Measurements from ENCODE around the gene EXPH5.
"Not testable (repeated sequence)": the region's sequence is repeated elsewhere in the genome, so short reads cannot be mapped to it uniquely, and the experiment has no call there.

Gene EXPH5, protein sequence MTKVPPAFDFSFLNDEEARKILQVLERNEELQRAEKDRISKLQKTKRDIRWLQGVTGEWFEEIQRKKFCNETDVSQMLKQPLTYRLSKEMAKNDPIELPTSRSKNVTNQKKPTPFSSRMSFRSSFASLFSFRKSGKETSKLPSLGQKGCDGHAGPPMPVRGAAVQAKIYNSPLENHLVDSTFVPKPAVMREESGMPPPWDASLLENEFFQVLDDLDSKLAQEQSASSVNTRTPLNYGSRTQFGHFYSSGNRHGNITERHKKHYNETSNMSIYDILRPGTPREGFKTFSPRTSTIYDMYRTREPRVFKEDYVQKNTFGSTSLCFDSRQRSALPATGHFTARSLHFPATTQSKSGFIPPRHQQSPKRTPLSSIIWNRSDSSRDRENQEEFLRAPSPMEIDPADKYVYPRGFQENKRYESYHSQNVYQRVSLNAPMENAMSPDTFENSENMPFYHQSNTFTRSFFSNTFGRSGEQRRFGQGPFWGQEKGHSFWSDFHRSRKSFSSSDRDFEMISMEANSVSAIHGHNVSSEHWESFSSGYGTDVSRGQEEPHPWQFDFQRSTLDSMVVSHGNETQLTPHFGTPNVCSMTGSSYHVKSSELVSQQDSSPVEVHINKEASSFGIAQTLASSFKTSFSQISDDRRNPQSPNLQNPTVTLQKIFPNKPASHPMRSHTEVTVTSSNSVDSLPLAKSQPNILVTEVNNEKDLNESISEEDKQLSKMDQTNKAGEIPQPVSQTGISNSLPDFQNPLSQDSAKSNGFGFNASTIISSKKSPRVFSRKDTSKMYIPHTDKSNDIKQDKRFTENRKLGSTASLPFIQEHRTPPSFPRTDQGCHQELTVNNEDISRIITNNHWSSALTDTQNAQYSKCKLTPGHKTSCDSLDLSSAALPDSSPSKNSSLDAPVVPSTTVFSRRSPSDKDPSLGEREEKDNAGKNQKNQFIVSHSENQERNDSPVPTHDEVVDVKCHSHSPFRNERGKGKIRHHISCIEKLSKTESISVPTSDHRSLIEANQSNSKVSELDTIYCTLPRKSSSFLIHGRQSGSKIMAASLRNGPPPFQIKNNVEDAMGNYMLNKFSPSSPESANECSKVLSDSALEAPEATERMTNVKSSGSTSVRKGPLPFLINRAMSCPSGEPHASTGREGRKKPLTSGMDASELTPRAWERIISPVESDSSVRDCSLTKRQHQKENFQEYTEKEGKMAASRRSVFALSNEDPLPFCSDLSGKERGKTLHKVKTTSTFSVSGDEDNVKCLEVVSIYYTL (N-terminal part only)

GRCh38 chr11:108593214-108593922, at the start of gene EXPH5:
TSS of gene EXPH5 (minus strand) at chr11:108593768. CDS start at chr11:108593536, 232 bp downstream.
- peak; percentile 82 to 85 for DNase-seq (ENCODE audit: low read depth in 2 of 2)

DNA sequence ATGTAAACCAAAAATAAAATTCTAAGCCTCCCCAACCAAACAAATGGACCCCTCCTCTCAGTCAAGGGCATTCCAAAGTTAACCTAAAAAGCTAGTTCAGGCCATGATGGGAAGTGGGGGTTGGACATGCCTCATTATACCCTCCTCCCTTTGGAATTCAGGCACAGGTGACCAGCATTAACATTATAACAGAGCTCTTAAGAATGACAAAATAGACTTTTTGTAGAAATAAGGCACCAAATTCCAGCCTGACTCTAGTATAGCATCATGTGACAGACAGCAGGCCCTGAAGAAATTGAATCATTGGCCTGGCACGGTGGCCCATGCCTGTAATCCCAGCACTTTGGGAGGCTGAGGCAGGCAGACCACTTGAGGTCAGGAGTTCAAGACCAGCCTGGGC, 48.2 kb upstream of the EXPH5 start:
- DNase-seq (ENCODE audit: low read depth in 2 of 2) = not testable (repeated sequence)

GRCh38 chr11:108639146-108639545, 45.6 kb upstream of the EXPH5 start:
- DNase-seq (ENCODE audit: low read depth in 2 of 2) = no peak

GRCh38 chr11:108636222-108636621, 42.7 kb upstream of the EXPH5 start:
- no peak for DNase-seq (ENCODE audit: low read depth in 2 of 2)

DNA sequence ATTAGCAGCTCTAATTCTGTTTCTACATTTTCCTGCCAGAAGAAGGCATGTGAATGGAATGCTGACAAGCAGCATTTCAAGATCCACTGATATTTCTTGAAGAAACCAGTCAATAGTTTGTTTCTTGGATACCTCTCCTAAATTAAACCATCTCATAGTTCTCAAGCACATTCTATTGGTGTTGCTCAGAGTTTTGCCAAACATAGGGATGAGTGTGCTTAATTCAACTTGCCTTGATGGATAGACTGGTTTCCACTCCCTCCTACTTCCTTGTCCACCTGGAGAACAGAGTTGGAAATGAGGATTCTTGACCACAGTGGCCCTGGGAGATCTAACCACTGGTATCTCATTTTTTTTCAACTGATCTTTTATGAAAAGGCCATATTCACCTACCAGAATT, 41.5 kb upstream of the EXPH5 start:
- DNase-seq (ENCODE audit: low read depth in 2 of 2) = no peak

- DNase-seq (ENCODE audit: low read depth in 2 of 2) = no peak
Observed at GRCh38 chr11:108632041-108632704, 38.6 kb upstream of the EXPH5 start.

DNA sequence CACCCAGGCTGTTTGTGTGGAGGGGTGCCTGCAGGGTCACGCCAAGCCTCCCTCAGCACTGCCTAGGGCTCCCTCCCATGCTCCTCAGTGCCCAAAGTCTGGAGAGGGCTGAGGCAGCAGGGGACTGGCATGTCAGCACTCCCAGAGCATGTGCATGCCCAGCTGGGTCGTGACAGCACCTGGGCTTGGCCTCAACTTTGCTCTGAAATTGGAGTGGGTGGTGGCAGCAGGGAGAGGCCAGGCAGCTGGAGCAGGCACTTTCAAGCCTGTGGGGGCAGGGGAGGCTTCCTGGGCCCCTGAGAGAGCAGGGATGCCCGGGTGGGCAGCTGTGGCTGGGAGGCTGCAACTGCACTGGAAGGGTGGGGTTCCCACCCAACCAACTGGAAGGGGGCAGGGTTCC, 35.7 kb upstream of the EXPH5 start:
- no peak for DNase-seq (ENCODE audit: low read depth in 2 of 2)

GRCh38 chr11:108628812-108629211, 35.2 kb upstream of the EXPH5 start:
- DNase-seq (ENCODE audit: low read depth in 2 of 2) = no peak

DNA sequence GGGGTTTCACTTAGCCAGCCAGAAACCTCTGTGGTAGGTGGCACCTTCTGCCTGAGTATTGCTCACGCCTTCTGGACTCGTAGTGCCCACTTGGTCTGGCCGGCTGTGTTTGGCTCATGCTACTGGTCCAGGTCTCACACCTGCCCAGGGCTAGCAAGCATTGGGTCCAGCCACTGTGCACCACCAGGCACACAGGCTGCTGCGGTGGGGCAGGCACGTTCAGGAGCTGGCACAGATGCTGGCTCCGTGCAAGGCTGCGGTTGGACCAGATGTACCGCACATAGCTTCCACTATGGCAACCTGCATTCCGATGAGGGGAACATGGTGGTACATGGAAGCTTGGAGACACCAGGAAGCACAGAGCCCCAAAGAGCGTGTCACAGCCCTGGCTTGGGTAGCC, 34.8 kb upstream of the EXPH5 start:
- DNase-seq (ENCODE audit: low read depth in 2 of 2) = no peak

GRCh38 chr11:108624196-108624925, 30.8 kb upstream of the EXPH5 start:
- no peak for DNase-seq (ENCODE audit: low read depth in 2 of 2)

- no peak for DNase-seq (ENCODE audit: low read depth in 2 of 2)
Observed at GRCh38 chr11:108622341-108622740, 28.8 kb upstream of the EXPH5 start.

- no peak for DNase-seq (ENCODE audit: low read depth in 2 of 2)
Observed at GRCh38 chr11:108620958-108621772, 27.6 kb upstream of the EXPH5 start.

DNA sequence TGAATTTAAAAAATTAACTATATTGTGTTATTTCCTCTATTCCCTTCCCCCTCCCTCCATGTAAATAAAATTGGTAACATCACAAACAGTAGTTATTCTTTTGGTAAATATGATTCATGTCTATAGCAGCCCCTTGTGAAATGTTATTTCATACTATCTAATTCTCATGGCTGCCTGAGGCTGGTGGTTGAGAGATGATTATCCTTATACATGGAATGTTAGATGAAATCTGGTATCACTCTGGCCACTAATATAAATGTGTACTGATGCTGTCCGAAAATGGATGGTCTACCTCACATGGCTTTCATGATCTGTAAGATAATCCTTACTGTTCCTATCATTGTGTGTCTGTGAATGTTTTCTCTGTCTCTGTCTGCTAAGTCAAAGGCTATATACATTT, 25.0 kb upstream of the EXPH5 start:
- no peak for DNase-seq (ENCODE audit: low read depth in 2 of 2)

DNA sequence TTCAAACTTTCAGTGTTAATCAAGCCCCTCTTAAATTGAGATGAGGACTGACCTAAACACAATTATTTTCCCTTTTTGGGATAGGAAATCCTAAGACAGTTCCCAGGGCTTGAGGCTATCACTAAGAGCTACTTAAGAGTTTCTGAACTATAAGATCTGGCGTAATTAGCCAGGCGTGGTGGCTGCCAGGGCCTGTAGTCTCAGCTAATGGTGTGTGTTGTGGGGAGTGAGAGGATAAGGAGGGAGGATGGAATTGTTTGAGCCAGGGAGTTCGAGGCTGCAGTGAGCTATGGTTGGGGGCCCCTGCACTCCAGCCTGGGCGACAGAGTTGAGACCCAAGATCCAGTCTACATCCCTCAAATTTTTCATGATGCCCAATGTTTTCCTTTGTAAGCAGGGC, 23.5 kb upstream of the EXPH5 start:
- no peak for DNase-seq (ENCODE audit: low read depth in 2 of 2)

DNA sequence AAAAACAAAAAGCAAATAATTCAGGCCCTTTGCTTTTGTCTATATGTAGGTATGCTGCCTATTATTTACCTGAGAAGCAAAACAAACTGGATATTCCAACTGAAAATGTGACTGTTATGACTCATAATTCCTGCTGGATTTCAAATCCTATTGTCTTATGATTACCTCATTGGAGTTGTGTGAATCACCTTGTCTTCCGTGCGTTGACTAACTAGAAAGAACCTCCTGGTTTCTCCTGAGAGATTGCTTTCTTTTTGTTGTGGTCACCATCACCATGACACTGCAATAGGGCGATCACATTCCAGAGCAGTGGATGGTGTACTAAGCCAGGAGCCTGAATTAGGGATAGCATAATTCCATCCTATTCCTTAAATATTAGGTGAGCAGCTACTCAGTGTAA, 23.0 kb upstream of the EXPH5 start:
- DNase-seq (ENCODE audit: low read depth in 2 of 2) = no peak

GRCh38 chr11:108614086-108614485, 20.5 kb upstream of the EXPH5 start:
- DNase-seq (ENCODE audit: low read depth in 2 of 2) = no peak

GRCh38 chr11:108609682-108610081, 16.1 kb upstream of the EXPH5 start:
- no peak for DNase-seq (ENCODE audit: low read depth in 2 of 2)

GRCh38 chr11:108608548-108608947, 15.0 kb upstream of the EXPH5 start:
- DNase-seq (ENCODE audit: low read depth in 2 of 2) = no peak

GRCh38 chr11:108606495-108607160, 13.1 kb upstream of the EXPH5 start:
- no peak for DNase-seq (ENCODE audit: low read depth in 2 of 2)

Measured in stimulated activated CD4-positive, alpha-beta T cell treated with anti-CD3 and anti-CD28 coated beads, Interleukin-4, amount 100 ng/mL, for 48 hours (primary cell).